GM23248 (cell line): ENCODE results near the gene GJA4. TPM values are rescaled to one million over a fixed set of nuclear protein-coding genes. Genes with fewer than 3 reads are reported as not detected.

Experiments
- DNase-seq: peaks from one replicate; pipeline ENCODE4 v3.0.0-alpha.2; 2015
- H2AFZ ChIP-seq: fragments of 200-600 bp; sonication (generic); 2 replicates; pipeline ENCODE4 v1.6.1; 2016; ENCODE audit warnings: antibody characterized with exemption
- H3F3A ChIP-seq: fragments of 200-600 bp; sonication (generic); 2 replicates; pipeline ENCODE4 v1.6.1; 2016; ENCODE audit warnings: mild to moderate bottlenecking, antibody characterized with exemption, mixed run types; ENCODE audit not compliant: insufficient read depth
- H3K27ac ChIP-seq: fragments of 200-600 bp; sonication (generic); 2 replicates; pipeline ENCODE4 v1.5.1; 2016; ENCODE audit warnings: mild to moderate bottlenecking
- H3K27me3 ChIP-seq: fragments of 200-600 bp; sonication (generic); replicated peaks from 2 replicates; pipeline ENCODE4 v1.6.1; 2016; ENCODE audit warnings: mild to moderate bottlenecking; ENCODE audit not compliant: insufficient read depth
- H3K36me3 ChIP-seq: fragments of 200-600 bp; sonication (generic); 2 replicates; pipeline ENCODE4 v1.6.1; 2016; ENCODE audit warnings: low read depth, mild to moderate bottlenecking
- H3K4me1 ChIP-seq: fragments of 200-600 bp; sonication (generic); 2 replicates; pipeline ENCODE4 v1.6.1; 2016; ENCODE audit warnings: mild to moderate bottlenecking; ENCODE audit not compliant: insufficient read depth
- H3K4me2 ChIP-seq: fragments of 200-600 bp; sonication (generic); one replicate; pipeline ENCODE4 v1.6.1; 2016; ENCODE audit warnings: mild to moderate bottlenecking; ENCODE audit not compliant: unreplicated experiment
- H3K4me3 ChIP-seq: fragments of 200-600 bp; sonication (generic); 2 replicates; pipeline ENCODE4 v1.5.1; 2016; ENCODE audit warnings: mild to moderate bottlenecking
- H3K79me2 ChIP-seq: fragments of 200-600 bp; sonication (generic); 2 replicates; pipeline ENCODE4 v1.6.1; 2016; ENCODE audit warnings: mild to moderate bottlenecking; ENCODE audit not compliant: insufficient read depth
- H3K9ac ChIP-seq: fragments of 200-600 bp; sonication (generic); 2 replicates; pipeline ENCODE4 v1.6.1; 2016; ENCODE audit warnings: mild to moderate bottlenecking
- H3K9me2 ChIP-seq: fragments of 200-600 bp; sonication (generic); 2 replicates; pipeline ENCODE4 v1.6.1; 2016; ENCODE audit warnings: mixed run types, mild to moderate bottlenecking, moderate library complexity; ENCODE audit not compliant: insufficient read depth
- H3K9me3 ChIP-seq: fragments of 200-600 bp; sonication (generic); one replicate; pipeline ENCODE4 v1.6.1; 2017; ENCODE audit warnings: low read depth
- H4K20me1 ChIP-seq: fragments of 200-600 bp; sonication (generic); 2 replicates; pipeline ENCODE4 v1.6.0; 2016; ENCODE audit not compliant: insufficient read depth
- EZH2 ChIP-seq: fragments of 200-600 bp; sonication (generic); IDR thresholded peaks from 2 replicates; pipeline ENCODE4 v1.6.1; 2018; ENCODE audit warnings: antibody characterized with exemption, mild to moderate bottlenecking; ENCODE audit not compliant: insufficient read depth, poor library complexity, severe bottlenecking
- EZH2phosphoT487 ChIP-seq: fragments of 200-600 bp; sonication (generic); IDR thresholded peaks from 2 replicates; pipeline ENCODE4 v1.6.1; 2018; ENCODE audit warnings: antibody characterized with exemption, moderate library complexity, mild to moderate bottlenecking, low read depth; ENCODE audit not compliant: insufficient read depth
- WGBS, 2 experiments: methylation state at CpG; one replicate each; pipeline ENCODE4 v1.1.6; 2015 to 2017; ENCODE audit warnings: low lambda C conversion rate in 2 of 2, low coverage in 1 of 2; ENCODE audit errors: missing lambda C conversion rate in 2 of 2; 5-methylcytosine and 5-hydroxymethylcytosine counted together
- in situ Hi-C: fragments of 300-500 bp; cut with MboI; formaldehyde crosslinking; loops from 2 replicates; pipeline ENCODE4 v1.15.0; 2020
- polyA plus RNA-seq: library from polyadenylated mRNA; unstranded; fragments of >200 nt; fragmentation: Nextera tagmentation; extraction: Ambion mirVana; gene quantifications from 2 replicates; pipeline ENCODE4 v1.2.1, GENCODE V29; 2016
- total RNA-seq: library from RNA; depleted of rRNA; stranded (reverse); fragments of >200 nt; shearing (Covaris generic); gene quantifications from 2 replicates; pipeline ENCODE4 v1.2.3, GENCODE V29; 2014

GJA4 gene
- total and polyA plus RNA-seq, 2 experiments from 2014 or later = not detected

DNA sequence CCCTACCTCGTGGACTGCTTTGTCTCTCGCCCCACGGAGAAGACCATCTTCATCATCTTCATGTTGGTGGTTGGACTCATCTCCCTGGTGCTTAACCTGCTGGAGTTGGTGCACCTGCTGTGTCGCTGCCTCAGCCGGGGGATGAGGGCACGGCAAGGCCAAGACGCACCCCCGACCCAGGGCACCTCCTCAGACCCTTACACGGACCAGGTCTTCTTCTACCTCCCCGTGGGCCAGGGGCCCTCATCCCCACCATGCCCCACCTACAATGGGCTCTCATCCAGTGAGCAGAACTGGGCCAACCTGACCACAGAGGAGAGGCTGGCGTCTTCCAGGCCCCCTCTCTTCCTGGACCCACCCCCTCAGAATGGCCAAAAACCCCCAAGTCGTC, 2.0 kb downstream of the GJA4 start:
- DNase-seq = no peak
- in situ Hi-C loops = no loop called here
- H3K4me2 ChIP-seq = no peak overlapping the region
- H3K79me2 ChIP-seq = no peaks in the 10 kb centered on the region
- H3K27ac ChIP-seq = no peak overlapping the region
- H3K4me3 ChIP-seq = no peak overlapping the region
- no peak for TF ChIP-seq EZH2phosphoT487
- no peak for TF ChIP-seq EZH2
- peaks cover 1% of the 10 kb centered on the region; the same call in 1 of the 2 replicates for H3K4me1 ChIP-seq
- H3K9me2 ChIP-seq = no peaks in the 10 kb centered on the region
- no peaks in the 10 kb centered on the region for H3K27me3 ChIP-seq
- H3K9me3 ChIP-seq = no peaks in the 10 kb centered on the region
- H3F3A ChIP-seq = no peaks in the 10 kb centered on the region
- H3K36me3 ChIP-seq = no peaks in the 10 kb centered on the region
- no peaks in the 10 kb centered on the region for H4K20me1 ChIP-seq
- 86 to 89% methylated on average over 12 of the region's 12 CpGs for WGBS, 2 experiments
- H2AFZ ChIP-seq = no peak overlapping the region
- no peak overlapping the region for H3K9ac ChIP-seq

DNA sequence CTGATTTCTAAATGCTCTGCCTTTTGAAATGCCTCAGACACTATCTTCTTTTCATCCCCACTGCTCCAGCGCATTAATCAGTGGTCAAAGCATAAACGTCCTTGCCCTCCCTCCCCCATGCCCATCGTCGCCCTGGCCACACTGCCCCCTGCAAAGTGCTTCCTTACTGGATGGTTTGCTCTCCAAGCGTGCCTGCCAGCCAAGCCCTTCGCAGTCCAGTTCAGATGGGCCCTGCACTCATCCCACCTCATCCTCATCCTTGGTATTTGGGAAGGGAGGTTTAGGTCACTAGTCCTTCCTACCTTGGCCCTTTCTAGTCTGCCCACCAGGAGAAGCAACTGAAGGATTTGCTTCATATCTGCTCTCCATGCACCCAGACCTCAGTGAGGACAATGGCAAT, 3.1 kb downstream of the GJA4 start:
- H3K4me1 ChIP-seq = peaks cover 8% of the 10 kb centered on the region; the same call in 1 of the 2 replicates
- no peak overlapping the region for H3K4me2 ChIP-seq
- no peak overlapping the region for H3K27ac ChIP-seq
- no peak for DNase-seq
- no peaks in the 10 kb centered on the region for H3K9me3 ChIP-seq
- no peaks in the 10 kb centered on the region for H3K36me3 ChIP-seq
- H3K4me3 ChIP-seq = no peak overlapping the region
- 79 to 87% methylated on average over 6 of the region's 6 CpGs for WGBS, 2 experiments
- in situ Hi-C loops = no loop called here
- no peaks in the 10 kb centered on the region for H4K20me1 ChIP-seq
- H3K9me2 ChIP-seq = no peaks in the 10 kb centered on the region
- TF ChIP-seq EZH2phosphoT487 = no peak
- TF ChIP-seq EZH2 = no peak
- no peak overlapping the region for H3K9ac ChIP-seq
- no peaks in the 10 kb centered on the region for H3K79me2 ChIP-seq
- no peaks in the 10 kb centered on the region for H3K27me3 ChIP-seq
- no peaks in the 10 kb centered on the region for H3F3A ChIP-seq
- H2AFZ ChIP-seq = no peak overlapping the region

DNA sequence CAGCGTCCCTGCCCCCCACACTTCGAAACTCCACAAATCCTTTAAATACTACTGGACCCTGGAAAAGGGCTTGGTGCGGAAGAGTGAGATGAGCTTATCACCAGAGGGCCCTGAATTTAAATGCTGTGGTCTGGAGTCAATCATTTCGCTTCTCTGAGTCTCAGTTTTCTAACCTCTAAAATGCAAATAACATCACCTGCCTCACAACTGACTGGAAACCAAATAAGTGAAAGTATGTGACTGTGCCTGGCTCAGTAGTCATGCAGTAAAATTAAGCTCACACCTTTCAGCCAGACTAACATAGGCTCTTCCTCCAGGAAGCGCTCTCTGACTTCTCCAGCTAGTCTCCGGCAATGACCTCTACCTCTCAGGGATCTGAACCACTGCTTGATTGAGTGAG, 4.2 kb downstream of the GJA4 start:
- H3K9me2 ChIP-seq = no peaks in the 10 kb centered on the region
- no peak overlapping the region for H2AFZ ChIP-seq
- H3F3A ChIP-seq = no peaks in the 10 kb centered on the region
- H3K27ac ChIP-seq = no peak overlapping the region
- H4K20me1 ChIP-seq = no peaks in the 10 kb centered on the region
- H3K9ac ChIP-seq = no peak overlapping the region
- H3K79me2 ChIP-seq = no peaks in the 10 kb centered on the region
- WGBS, 2 experiments = 78 to 89% methylated on average over 6 of the region's 6 CpGs
- no peaks in the 10 kb centered on the region for H3K36me3 ChIP-seq
- TF ChIP-seq EZH2phosphoT487 (no peak), EZH2 (no peak)
- DNase-seq = no peak
- H3K4me1 ChIP-seq = peaks cover 8% of the 10 kb centered on the region; the same call in 1 of the 2 replicates
- H3K9me3 ChIP-seq = no peaks in the 10 kb centered on the region
- in situ Hi-C loops = no loop called here
- H3K4me2 ChIP-seq = no peak overlapping the region
- H3K27me3 ChIP-seq = no peaks in the 10 kb centered on the region
- no peak overlapping the region for H3K4me3 ChIP-seq

DNA sequence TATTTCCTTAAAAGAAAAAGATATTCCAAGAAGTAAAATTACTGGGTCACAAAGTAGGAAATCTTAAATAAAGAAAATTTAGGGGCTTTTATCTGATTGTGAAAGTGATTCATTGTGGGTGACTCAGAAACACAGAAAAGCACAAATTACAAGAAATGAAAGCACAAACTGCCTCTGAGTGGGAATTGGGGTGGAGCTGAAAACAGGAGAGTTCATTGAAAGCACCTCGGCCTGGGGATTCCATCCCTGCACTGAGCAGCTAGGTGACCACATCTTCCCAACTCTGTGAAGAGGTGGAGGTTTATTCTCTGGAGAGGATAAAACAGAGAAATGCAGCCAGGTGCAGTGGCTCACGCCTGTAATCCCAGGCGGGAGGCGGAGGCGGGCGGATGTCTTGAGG, 7.4 kb downstream of the GJA4 start:
- no peak overlapping the region for H3K9ac ChIP-seq
- H3K27ac ChIP-seq = no peak overlapping the region
- H3K36me3 ChIP-seq = no peaks in the 10 kb centered on the region
- peak; percentile 64 for DNase-seq
- no peaks in the 10 kb centered on the region for H3K79me2 ChIP-seq
- H3K9me2 ChIP-seq = no peaks in the 10 kb centered on the region
- H3K4me1 ChIP-seq = peaks cover 8% of the 10 kb centered on the region; the same call in 1 of the 2 replicates
- 73 to 77% methylated on average over 6 of the region's 6 CpGs for WGBS, 2 experiments
- no peaks in the 10 kb centered on the region for H3K9me3 ChIP-seq
- no peaks in the 10 kb centered on the region for H3K27me3 ChIP-seq
- H2AFZ ChIP-seq = no peak overlapping the region
- TF ChIP-seq EZH2 (no peak), EZH2phosphoT487 (no peak)
- in situ Hi-C loops = no loop called here
- peak overlapping the region; percentile 39 for H3K4me2 ChIP-seq
- no peaks in the 10 kb centered on the region for H4K20me1 ChIP-seq
- no peak overlapping the region for H3K4me3 ChIP-seq
- no peaks in the 10 kb centered on the region for H3F3A ChIP-seq

DNA sequence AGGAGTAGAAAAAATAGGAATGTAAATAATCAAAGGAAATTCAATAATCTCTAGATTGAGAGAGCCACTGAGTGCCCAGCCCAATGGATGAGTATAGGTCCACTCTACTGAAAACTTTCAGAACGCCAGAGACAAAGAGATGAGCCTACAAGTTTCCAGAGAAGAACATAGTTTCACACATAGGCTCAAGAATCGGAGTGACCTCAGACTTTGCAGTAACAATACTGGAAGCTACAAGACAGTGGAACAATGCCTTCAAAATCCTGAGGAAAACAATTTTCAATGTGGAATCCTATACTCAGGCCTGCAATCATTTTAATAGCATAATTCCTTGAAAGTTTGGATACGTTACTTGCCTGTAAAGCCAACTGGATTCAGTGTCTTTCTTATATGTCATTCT, 11.0 kb downstream of the GJA4 start:
- Histone ChIP-seq H2AFZ (no peak overlapping the region), H3K4me3 (no peak overlapping the region), H3K9me3 (no peaks in the 10 kb centered on the region), H3K4me2 (no peak overlapping the region), H3K4me1 (peaks cover 16% of the 10 kb centered on the region), H3K9ac (no peak overlapping the region), H4K20me1 (no peaks in the 10 kb centered on the region; the same call in 1 of the 2 replicates), H3F3A (no peaks in the 10 kb centered on the region), H3K27ac (no peak overlapping the region), H3K9me2 (no peaks in the 10 kb centered on the region), H3K27me3 (no peaks in the 10 kb centered on the region), H3K36me3 (no peaks in the 10 kb centered on the region), H3K79me2 (no peaks in the 10 kb centered on the region)
- TF ChIP-seq EZH2 (no peak), EZH2phosphoT487 (no peak)
- in situ Hi-C loops = no loop called here
- no peak for DNase-seq
- WGBS, 2 experiments = 86 to 90% methylated on average over 3 of the region's 3 CpGs
